Loucy (cell line): Measurements from ENCODE around the gene ZCCHC4.

Experiments used
- H2AFZ ChIP-seq: fragments of 200-600 bp; sonication (generic); 2 replicates; pipeline ENCODE4 v1.6.0; 2016; ENCODE audit warnings: antibody characterized with exemption, mild to moderate bottlenecking, low read length, moderate library complexity
- H3F3A ChIP-seq: fragments of 200-600 bp; 2 replicates; pipeline ENCODE4 v1.6.0; 2016; ENCODE audit warnings: antibody characterized with exemption, low read depth, mild to moderate bottlenecking
- H3K27me3 ChIP-seq: fragments of 200-600 bp; sonication (generic); 2 replicates; pipeline ENCODE4 v1.6.1; 2014; ENCODE audit warnings: low read length, mild to moderate bottlenecking; ENCODE audit not compliant: insufficient read depth, poor library complexity, severe bottlenecking
- H3K36me3 ChIP-seq: fragments of 200-600 bp; sonication (generic); 2 replicates; pipeline ENCODE4 v1.6.1; 2016; ENCODE audit warnings: low read length; ENCODE audit not compliant: insufficient read depth
- H3K4me1 ChIP-seq: fragments of 200-600 bp; sonication (generic); 2 replicates; pipeline ENCODE4 v1.5.1; 2014; ENCODE audit warnings: low read length, mild to moderate bottlenecking; ENCODE audit not compliant: insufficient read depth, poor library complexity, severe bottlenecking
- H3K4me2 ChIP-seq: fragments of 200-600 bp; sonication (generic); 2 replicates; pipeline ENCODE4 v1.6.0; 2014; ENCODE audit warnings: antibody characterized with exemption, low read length, low read depth, mild to moderate bottlenecking; ENCODE audit not compliant: poor library complexity, severe bottlenecking
- H3K4me3 ChIP-seq: fragments of 200-600 bp; sonication (generic); 2 replicates; pipeline ENCODE4 v1.5.1; 2014; ENCODE audit warnings: low read length, mild to moderate bottlenecking, mixed read lengths; ENCODE audit not compliant: poor library complexity, severe bottlenecking
- H3K79me2 ChIP-seq: fragments of 200-600 bp; sonication (generic); 2 replicates; pipeline ENCODE4 v1.6.1; 2014; ENCODE audit warnings: low read length; ENCODE audit not compliant: insufficient read depth
- H3K9ac ChIP-seq: fragments of 200-600 bp; sonication (generic); 2 replicates; pipeline ENCODE4 v1.6.0; 2014; ENCODE audit warnings: mild to moderate bottlenecking, low read depth, low read length, moderate library complexity; ENCODE audit not compliant: poor library complexity, severe bottlenecking
- H3K9me2 ChIP-seq: fragments of 200-600 bp; sonication (generic); replicated peaks from 2 replicates; pipeline ENCODE4 v1.6.1; 2016; ENCODE audit warnings: low read depth, low read length, mixed read lengths
- H3K9me3 ChIP-seq: fragments of 200-600 bp; sonication (generic); 2 replicates; pipeline ENCODE4 v1.6.1; 2014; ENCODE audit warnings: mild to moderate bottlenecking, antibody characterized with exemption, low read length, low read depth; ENCODE audit not compliant: insufficient read depth
- H4K20me1 ChIP-seq: fragments of 200-600 bp; sonication (generic); 2 replicates; pipeline ENCODE4 v1.6.0; 2014; ENCODE audit warnings: antibody characterized with exemption, low read length, mild to moderate bottlenecking; ENCODE audit not compliant: insufficient read depth, poor library complexity, severe bottlenecking
- CTCF ChIP-seq: fragments of 200-600 bp; sonication (generic); conservative IDR thresholded peaks from 2 replicates; pipeline ENCODE4 v1.5.1; 2014; ENCODE audit warnings: mild to moderate bottlenecking, antibody characterized with exemption, low read length
- EZH2phosphoT487 ChIP-seq: fragments of 200-600 bp; IDR thresholded peaks from 2 replicates; pipeline ENCODE4 v1.6.1; 2018; ENCODE audit warnings: antibody characterized with exemption, mild to moderate bottlenecking, moderate library complexity, borderline replicate concordance

The ZCCHC4 gene

GRCh38 chr4:25283948-25284347 lies 28.6 kb upstream of the ZCCHC4 start:
- H3K9me2 ChIP-seq, result no peaks in the 10 kb centered on the region
- H3K9ac ChIP-seq, result no peak overlapping the region
- H3K9me3 ChIP-seq, result no peaks in the 10 kb centered on the region
- H3K79me2 ChIP-seq, result no peaks in the 10 kb centered on the region
- peaks cover 5% of the 10 kb centered on the region; the same call in 1 of the 2 replicates for H3K36me3 ChIP-seq
- no peaks in the 10 kb centered on the region for H3K27me3 ChIP-seq
- no peaks in the 10 kb centered on the region for H3K4me1 ChIP-seq
- H3K4me3 ChIP-seq, result no peak overlapping the region
- TF ChIP-seq EZH2phosphoT487, result no peak
- TF ChIP-seq CTCF, result no peak
- H3K4me2 ChIP-seq, result no peak overlapping the region
- no peaks in the 10 kb centered on the region for H3F3A ChIP-seq
- H2AFZ ChIP-seq, result no peak overlapping the region
- no peaks in the 10 kb centered on the region for H4K20me1 ChIP-seq

- no peaks in the 10 kb centered on the region for H3K4me1 ChIP-seq
- H2AFZ ChIP-seq, result no peak overlapping the region
- H3K9me2 ChIP-seq, result no peaks in the 10 kb centered on the region
- H3F3A ChIP-seq, result no peaks in the 10 kb centered on the region
- H3K4me3 ChIP-seq, result no peak overlapping the region
- no peak overlapping the region for H3K9ac ChIP-seq
- no peaks in the 10 kb centered on the region for H3K79me2 ChIP-seq
- no peaks in the 10 kb centered on the region for H3K27me3 ChIP-seq
- no peaks in the 10 kb centered on the region for H4K20me1 ChIP-seq
- H3K36me3 ChIP-seq, result peaks cover 5% of the 10 kb centered on the region; the same call in 1 of the 2 replicates
- TF ChIP-seq EZH2phosphoT487 (no peak), CTCF (no peak)
- no peak overlapping the region for H3K4me2 ChIP-seq
- no peaks in the 10 kb centered on the region for H3K9me3 ChIP-seq
Measured at GRCh38 chr4:25284466-25284865, 28.1 kb upstream of the ZCCHC4 start.

GRCh38 chr4:25290490-25291067 lies 22.0 kb upstream of the ZCCHC4 start:
- H3K4me3 ChIP-seq, result no peak overlapping the region
- H2AFZ ChIP-seq, result no peak overlapping the region
- H3K9ac ChIP-seq, result no peak overlapping the region
- no peaks in the 10 kb centered on the region for H3F3A ChIP-seq
- no peaks in the 10 kb centered on the region for H3K9me2 ChIP-seq
- no peaks in the 10 kb centered on the region for H3K79me2 ChIP-seq
- H3K9me3 ChIP-seq, result no peaks in the 10 kb centered on the region
- H4K20me1 ChIP-seq, result no peaks in the 10 kb centered on the region
- H3K4me1 ChIP-seq, result no peaks in the 10 kb centered on the region
- no peaks in the 10 kb centered on the region for H3K36me3 ChIP-seq
- no peaks in the 10 kb centered on the region for H3K27me3 ChIP-seq
- H3K4me2 ChIP-seq, result no peak overlapping the region
- TF ChIP-seq EZH2phosphoT487 (no peak), CTCF (no peak)
